H1 (cell line): Measurements from ENCODE around the gene TCAP. TPM values are rescaled to one million over a fixed set of nuclear protein-coding genes. Genes with fewer than 3 reads are reported as not detected.

Experiments
- CTCF ChIA-PET: fragments of 300-600 bp; sonication (Branson Sonifier 250); formaldehyde crosslinking; loops from one replicate; lab custom pipeline; 2021; ENCODE audit not compliant: partially characterized antibody; lab: Charles Lee
- POLR2A ChIA-PET: fragments of 300-600 bp; sonication (Branson Sonifier 250); formaldehyde crosslinking; loops from one replicate; lab custom pipeline; 2021; ENCODE audit warnings: inconsistent platforms; ENCODE audit not compliant: partially characterized antibody; lab: Charles Lee
- DNase-seq, 2 experiments: peaks; one replicate each; pipeline versions ENCODE4 v3.0.0 to v3.0.0-alpha.2; 2010 to 2022; ENCODE audit warnings: low spot score in 2 of 2, low read depth in 1 of 2, mixed read lengths in 1 of 2
- FAIRE-seq: peaks from 2 replicates; lab custom pipeline; 2011; peaks lifted over from hg19 to GRCh38; lab: Jason Lieb, UNC
- H2AFZ ChIP-seq: 2 replicates; pipeline ENCODE4 v1.8.1; 2012; ENCODE audit warnings: low read length, inconsistent platforms
- H2AK5ac ChIP-seq: 2 replicates; pipeline ENCODE4 v1.6.1; 2013; ENCODE audit warnings: low read depth, low read length
- H2BK120ac ChIP-seq: replicated peaks from 2 replicates; pipeline ENCODE3; 2013; ENCODE audit warnings: low read depth, low read length, inconsistent platforms
- H2BK12ac ChIP-seq: 2 replicates; pipeline ENCODE4 v1.6.1; 2013; ENCODE audit warnings: low read depth, low read length
- H2BK15ac ChIP-seq: 2 replicates; pipeline ENCODE4 v1.6.1; 2013; ENCODE audit warnings: low read length
- H2BK20ac ChIP-seq: 2 replicates; pipeline ENCODE4 v1.6.1; 2013; ENCODE audit warnings: low read length
- H2BK5ac ChIP-seq: 2 replicates; pipeline ENCODE4 v1.6.1; 2013; ENCODE audit warnings: low read depth, low read length
- H3K14ac ChIP-seq: 2 replicates; pipeline ENCODE4 v1.6.1; 2013; ENCODE audit warnings: inconsistent platforms; ENCODE audit not compliant: insufficient read length
- H3K18ac ChIP-seq: 2 replicates; pipeline ENCODE4 v1.6.1; 2013; ENCODE audit warnings: low read length; ENCODE audit errors: extremely low read depth
- H3K23ac ChIP-seq: 2 replicates; pipeline ENCODE4 v1.6.1; 2013; ENCODE audit warnings: inconsistent platforms; ENCODE audit not compliant: insufficient read length
- H3K23me2 ChIP-seq: 2 replicates; pipeline ENCODE4 v1.6.1; 2013; ENCODE audit warnings: low read depth, low read length
- H3K27ac ChIP-seq: 2 replicates; pipeline ENCODE4 v1.6.1; 2011; ENCODE audit warnings: low read depth, low read length, inconsistent platforms
- H3K27me3 ChIP-seq, 4 experiments: replicated peaks in 1 of 4; 1 replicate in 1 of 4; 2 replicates in 3 of 4; pipeline versions ENCODE4 v1.6.1 to v1.8.1; 2011 to 2013; ENCODE audit warnings: low read length in 3 of 4, mild to moderate bottlenecking in 3 of 4, inconsistent platforms in 2 of 4, mixed read lengths in 2 of 4, moderate library complexity in 1 of 4; ENCODE audit not compliant: control insufficient read depth in 3 of 4, insufficient read depth in 3 of 4; ENCODE audit errors: extremely low read depth in 1 of 4
- H3K36me3 ChIP-seq, 4 experiments: 2 replicates each; pipeline versions ENCODE4 v1.6.1 to v1.8.1; 2011 to 2013; ENCODE audit warnings: mild to moderate bottlenecking in 4 of 4, low read length in 3 of 4, moderate library complexity in 2 of 4, control low read depth in 1 of 4, inconsistent platforms in 1 of 4; ENCODE audit not compliant: insufficient read depth in 4 of 4, control insufficient read depth in 2 of 4
- H3K4ac ChIP-seq: replicated peaks from 2 replicates; pipeline ENCODE3; 2013; ENCODE audit warnings: low read length, low read depth, mixed read lengths, inconsistent platforms; ENCODE audit not compliant: insufficient read length
- H3K4me1 ChIP-seq, 4 experiments: replicated peaks in 1 of 4; 1 replicate in 1 of 4; 2 replicates in 3 of 4; pipeline versions ENCODE4 v1.6.1 to v1.8.1; 2011 to 2013; ENCODE audit warnings: low read length in 3 of 4, inconsistent platforms in 2 of 4, mixed read lengths in 1 of 4; ENCODE audit not compliant: insufficient read depth in 4 of 4, control insufficient read depth in 3 of 4
- H3K4me2 ChIP-seq, 2 experiments: 2 replicates each; pipeline versions ENCODE4 v1.6.1 to v1.8.1; 2011 to 2013; ENCODE audit warnings: low read depth in 2 of 2, low read length in 2 of 2, control low read depth in 1 of 2, inconsistent platforms in 1 of 2, mild to moderate bottlenecking in 1 of 2; ENCODE audit not compliant: insufficient read depth in 1 of 2
- H3K4me3 ChIP-seq, 4 experiments: fragments of 200-600, 300-600 bp in 1 of 4; sonication (generic), shearing (Covaris generic), sonication (Bioruptor Twin) in 1 of 4; 2 replicates each; pipeline versions ENCODE4 v1.5.1 to v1.8.1; 2011 to 2016; ENCODE audit warnings: low read length in 4 of 4, low read depth in 3 of 4, control low read depth in 2 of 4, inconsistent platforms in 2 of 4, mild to moderate bottlenecking in 2 of 4, mixed read lengths in 1 of 4, moderate library complexity in 1 of 4; ENCODE audit not compliant: insufficient read depth in 2 of 4; ENCODE audit errors: extremely low read depth in 1 of 4
- H3K56ac ChIP-seq: replicated peaks from 2 replicates; pipeline ENCODE3; 2013; ENCODE audit warnings: low read depth, mild to moderate bottlenecking, mixed read lengths, low read length, inconsistent platforms; ENCODE audit not compliant: insufficient read length
- H3K79me1 ChIP-seq: 2 replicates; pipeline ENCODE4 v1.6.1; 2013; ENCODE audit warnings: low read depth, low read length, control low read depth
- H3K79me2 ChIP-seq, 2 experiments: 2 replicates each; pipeline versions ENCODE4 v1.6.1 to v1.8.1; 2012 to 2013; ENCODE audit warnings: low read length in 2 of 2, mild to moderate bottlenecking in 2 of 2, inconsistent platforms in 1 of 2; ENCODE audit not compliant: insufficient read depth in 2 of 2, control insufficient read depth in 1 of 2
- H3K9ac ChIP-seq, 4 experiments: replicated peaks in 1 of 4; 1 replicate in 1 of 4; 2 replicates in 3 of 4; pipeline versions ENCODE4 v1.6.1 to v1.8.1; 2011 to 2013; ENCODE audit warnings: low read depth in 3 of 4, low read length in 3 of 4, control low read depth in 2 of 4, mild to moderate bottlenecking in 2 of 4, moderate library complexity in 2 of 4, inconsistent platforms in 1 of 4; ENCODE audit errors: extremely low read depth in 1 of 4
- H3K9me3 ChIP-seq, 2 experiments: 2 replicates each; pipeline versions ENCODE4 v1.6.1 to v1.8.1; 2012 to 2013; ENCODE audit warnings: mild to moderate bottlenecking in 2 of 2, moderate library complexity in 2 of 2, control low read depth in 1 of 2, inconsistent platforms in 1 of 2, low read depth in 1 of 2, low read length in 1 of 2, mixed read lengths in 1 of 2; ENCODE audit not compliant: insufficient read depth in 2 of 2
- H4K20me1 ChIP-seq, 2 experiments: replicated peaks in 1 of 2; 2 replicates each; pipeline versions ENCODE3 to v1.8.1; 2011 to 2013; ENCODE audit warnings: inconsistent platforms in 2 of 2, low read length in 2 of 2, mild to moderate bottlenecking in 1 of 2; ENCODE audit not compliant: insufficient read depth in 2 of 2, control insufficient read depth in 1 of 2
- H4K5ac ChIP-seq: 2 replicates; pipeline ENCODE4 v1.6.1; 2013; ENCODE audit warnings: low read length, low read depth, mixed read lengths, inconsistent platforms; ENCODE audit not compliant: insufficient read length
- H4K8ac ChIP-seq: 2 replicates; pipeline ENCODE4 v1.8.0; 2013; ENCODE audit warnings: mild to moderate bottlenecking, moderate library complexity, low read length, inconsistent platforms; ENCODE audit not compliant: insufficient read depth; ENCODE audit errors: extremely low read depth
- H4K91ac ChIP-seq: replicated peaks from 2 replicates; pipeline ENCODE3; 2013; ENCODE audit warnings: low read length, mixed read lengths, inconsistent platforms; ENCODE audit not compliant: insufficient read length
- SIX5 ChIP-seq: IDR thresholded peaks from 2 replicates; pipeline ENCODE4 v1.6.1; 2011; ENCODE audit warnings: mild to moderate bottlenecking, low read depth, low read length
- TAF1 ChIP-seq: IDR thresholded peaks from 2 replicates; pipeline ENCODE4 v1.6.1; 2011; ENCODE audit warnings: mild to moderate bottlenecking, low read depth, low read length
- WGBS, 2 experiments: shearing (Covaris generic) in 1 of 2; methylation state at CpG; one replicate each; pipeline versions ENCODE4 v1.1.6 to v1.1.7; 2013 to 2015; ENCODE audit warnings: low lambda C conversion rate in 2 of 2, mixed read lengths in 2 of 2, inconsistent platforms in 1 of 2, low coverage in 1 of 2, missing lambda C conversion rate in 1 of 2; ENCODE audit not compliant: insufficient replicate concordance in 2 of 2, insufficient coverage in 1 of 2, insufficient read length in 1 of 2; ENCODE audit errors: extremely low coverage in 1 of 2, missing lambda C conversion rate in 1 of 2; 5-methylcytosine and 5-hydroxymethylcytosine counted together
- polyA plus RNA-seq, 7 experiments: library from polyadenylated mRNA; depleted of rRNA in 3 of 7; stranded (reverse) in 5 of 7; unstranded in 2 of 7; fragments of >200 nt in 5 of 7; fragments of 200-250 nt in 2 of 7; gene quantifications; 1 replicate in 5 of 7; 2 replicates in 1 of 7; 4 replicates in 1 of 7; pipeline versions ENCODE4 v1.2.1 to v1.2.3, GENCODE V29; 2011 to 2013; ENCODE audit warnings: missing spikeins in 2 of 7, mixed read lengths in 2 of 7
- total RNA-seq: library from RNA; stranded (reverse); fragmentation: NEBNext Ultra II Directional; extraction: Animal tissue kit (Norgen Biotek cat#: 25700); gene quantifications from 2 replicates; pipeline ENCODE4 v1.2.1, GENCODE V29; 2021

The TCAP gene
- total and polyA plus RNA-seq, 2 of the 8 experiments (the other 6 are each of a cell fraction or from before 2014, with no cell fraction given) = 0.82 to 1.4 TPM

GRCh38 chr17:39702901-39703893 is 38.0 kb downstream of the TCAP start:
- Histone ChIP-seq H3K9ac (no peak overlapping the region), H3K36me3 (peaks cover 3 to 17% (median 9%) of the 10 kb centered on the region in 4 experiments; a peak in 7 of 8 replicates), H3K79me1 (peaks cover 22% of the 10 kb centered on the region), H3K9me3 (no peaks in the 10 kb centered on the region), H3K79me2 (peaks cover 42 to 98% of the 10 kb centered on the region in 2 experiments), H4K8ac (no peak overlapping the region), H2BK20ac (no peak overlapping the region), H3K27ac (no peak overlapping the region), H4K5ac (no peak overlapping the region), H4K91ac (no peak overlapping the region), H2BK15ac (no peak overlapping the region), H3K18ac (no peak overlapping the region), H4K20me1 (peaks cover 21 to 26% of the 10 kb centered on the region in 2 experiments), H2BK5ac (peak overlapping the region; percentile 75; the same call in 1 of the 2 replicates), H3K14ac (no peak overlapping the region), H3K56ac (no peak overlapping the region), H2BK120ac (no peak overlapping the region), H3K27me3 (no peaks in the 10 kb centered on the region), H3K4ac (no peak overlapping the region), H2AFZ (no peak overlapping the region), H3K23ac (no peak overlapping the region), H3K4me2 (peak overlapping the region; percentile 88 to 94), H3K4me3 (peak overlapping the region in 1 of 4 experiments; percentile 94; a peak in 2 of 8 replicates), H2AK5ac (no peak overlapping the region), H2BK12ac (no peak overlapping the region), H3K4me1 (peaks cover 12 to 43% (median 27%) of the 10 kb centered on the region in 4 experiments), H3K23me2 (peaks cover 13% of the 10 kb centered on the region)
- DNase-seq = no peak
- TF ChIP-seq SIX5 = no peak
- no peak for TF ChIP-seq TAF1
- CTCF ChIA-PET = interaction anchor here (0.6 to 52.4 kb wide), 11 partner anchors 7 to 69 kb away, joined by 3 to 1885 read pairs (median 5); partner anchors contain the start of genes MIEN1, PPP1R1B and STARD3
- 85% methylated on average over 12 of the region's 12 CpGs; no CpG with 5 or more reads in 1 of the 2 experiments for WGBS, 2 experiments
- FAIRE-seq = no peak
- POLR2A ChIA-PET = interaction anchor here (0.6 to 38.1 kb wide), 8 partner anchors 12 to 262 kb away, joined by 3 to 708 read pairs (median 6); partner anchors contain the start of genes MIEN1, PGAP3, PNMT and TCAP
